ENCODE results near the gene DEFB129. TPM values are rescaled to one million over a fixed set of nuclear protein-coding genes. Genes with fewer than 3 reads are reported as not detected.

The DEFB129 gene
- total RNA-seq, 1 experiment from 2014 or later, result not detected

- in situ Hi-C loops (cut with HindIII; ENCODE audit: low pct_unique_long_range_greater_than_20kb, low sequenced_read_pairs), result no loop called here
- DNase-seq (ENCODE audit: low read depth), result no peak
These were observed 51.1 kb downstream of the DEFB129 start for GRCh38 chr20:278181-278580.

GRCh38 chr20:278607-279571 lies 51.8 kb downstream of the DEFB129 start:
- in situ Hi-C loops (cut with HindIII; ENCODE audit: low pct_unique_long_range_greater_than_20kb, low sequenced_read_pairs), result no loop called here
- no peak for DNase-seq (ENCODE audit: low read depth)

Other genes starting within 250 kb of the DEFB129 start
- not detected in 2 replicates for gene DEFB125, start 139.6 kb upstream of the DEFB129 start, total RNA-seq (2014; rRNA removed; shearing (Covaris generic); ENCODE audit: low replicate concordance)
- not detected in 2 replicates for gene DEFB126, start 84.7 kb upstream of the DEFB129 start, total RNA-seq (2014; rRNA removed; shearing (Covaris generic); ENCODE audit: low replicate concordance)
- not detected in 2 replicates for gene DEFB127, start 69.8 kb upstream of the DEFB129 start, total RNA-seq (2014; rRNA removed; shearing (Covaris generic); ENCODE audit: low replicate concordance)
- gene DEFB128, start 37.5 kb upstream of the DEFB129 start, total RNA-seq (2014; rRNA removed; shearing (Covaris generic); ENCODE audit: low replicate concordance), result not detected in 2 replicates
- not detected in 2 replicates for gene DEFB132, start 30.5 kb downstream of the DEFB129 start, total RNA-seq (2014; rRNA removed; shearing (Covaris generic); ENCODE audit: low replicate concordance)
- gene C20orf96, start 63.5 kb downstream of the DEFB129 start, total RNA-seq (2014; rRNA removed; shearing (Covaris generic); ENCODE audit: low replicate concordance), result 2.8 and 3.3 TPM in 2 replicates
- gene ZCCHC3, start 70.3 kb downstream of the DEFB129 start, total RNA-seq (2014; rRNA removed; shearing (Covaris generic); ENCODE audit: low replicate concordance), result 27.1 and 33.4 TPM in 2 replicates
- gene SOX12, start 98.3 kb downstream of the DEFB129 start, total RNA-seq (2014; rRNA removed; shearing (Covaris generic); ENCODE audit: low replicate concordance), result 4.2 and 9.4 TPM in 2 replicates
- 0.74 and 5.3 TPM in 2 replicates for gene NRSN2, start 119.9 kb downstream of the DEFB129 start, total RNA-seq (2014; rRNA removed; shearing (Covaris generic); ENCODE audit: low replicate concordance)
- gene TRIB3, start 153.5 kb downstream of the DEFB129 start, total RNA-seq (2014; rRNA removed; shearing (Covaris generic); ENCODE audit: low replicate concordance), result 170 and 190 TPM in 2 replicates
- 245 and 298 TPM in 2 replicates for gene RBCK1, start 181.0 kb downstream of the DEFB129 start, total RNA-seq (2014; rRNA removed; shearing (Covaris generic); ENCODE audit: low replicate concordance)
- 13.8 and 20.0 TPM in 2 replicates for gene TBC1D20, start 235.3 kb downstream of the DEFB129 start, total RNA-seq (2014; rRNA removed; shearing (Covaris generic); ENCODE audit: low replicate concordance)